ENCODE measurements around the gene NR2F2.

DNA sequence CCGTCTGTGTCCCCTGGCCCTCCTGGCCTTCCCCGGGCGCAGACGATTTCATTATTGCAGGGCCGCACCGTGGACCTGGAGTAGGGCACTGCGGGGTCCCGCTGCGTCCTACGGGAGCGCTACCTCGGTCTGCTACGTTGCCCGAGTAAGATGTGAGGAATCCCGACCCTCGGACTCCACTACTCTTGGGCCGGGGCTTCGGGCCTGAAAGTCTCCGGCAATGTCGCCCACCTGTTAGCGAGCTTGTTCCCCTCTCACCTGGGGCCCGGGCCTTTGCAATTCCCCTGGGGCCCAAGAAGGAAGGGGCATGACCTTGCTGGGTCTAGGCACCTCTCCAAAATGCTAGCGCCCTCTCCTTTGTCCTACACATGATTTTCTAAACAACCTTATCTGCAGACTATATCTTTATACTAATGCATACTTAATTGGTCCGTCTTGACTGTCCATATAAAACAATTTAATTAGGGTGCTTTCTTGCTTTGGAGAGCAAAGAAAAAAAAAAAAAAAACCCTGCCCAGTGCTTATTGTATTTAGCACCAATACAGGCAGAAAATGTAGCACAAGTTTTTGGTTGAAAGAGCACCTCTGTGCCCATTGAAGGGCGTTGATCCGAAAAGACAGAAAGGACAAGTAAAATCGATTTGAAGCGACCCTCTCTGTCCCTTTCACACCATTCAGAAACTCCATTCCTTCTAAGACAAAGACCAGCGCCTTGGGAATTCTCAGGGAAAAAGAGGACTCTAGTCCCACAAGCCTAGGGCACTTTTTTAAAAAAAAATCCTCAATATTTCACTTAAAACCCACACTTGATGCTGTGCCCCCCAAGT lies 7.0 kb upstream of the NR2F2 start:
- TF ChIP-seq POLR2AphosphoS5 (IDR thresholded peaks at IDR 0.05; ENCODE audit: insufficient read depth in 1 of 2, low read depth in 1 of 2) (no peak), POLR2A (IDR thresholded peaks at IDR 0.05) (no peak)
- TF ChIP-seq, protein P1, sequence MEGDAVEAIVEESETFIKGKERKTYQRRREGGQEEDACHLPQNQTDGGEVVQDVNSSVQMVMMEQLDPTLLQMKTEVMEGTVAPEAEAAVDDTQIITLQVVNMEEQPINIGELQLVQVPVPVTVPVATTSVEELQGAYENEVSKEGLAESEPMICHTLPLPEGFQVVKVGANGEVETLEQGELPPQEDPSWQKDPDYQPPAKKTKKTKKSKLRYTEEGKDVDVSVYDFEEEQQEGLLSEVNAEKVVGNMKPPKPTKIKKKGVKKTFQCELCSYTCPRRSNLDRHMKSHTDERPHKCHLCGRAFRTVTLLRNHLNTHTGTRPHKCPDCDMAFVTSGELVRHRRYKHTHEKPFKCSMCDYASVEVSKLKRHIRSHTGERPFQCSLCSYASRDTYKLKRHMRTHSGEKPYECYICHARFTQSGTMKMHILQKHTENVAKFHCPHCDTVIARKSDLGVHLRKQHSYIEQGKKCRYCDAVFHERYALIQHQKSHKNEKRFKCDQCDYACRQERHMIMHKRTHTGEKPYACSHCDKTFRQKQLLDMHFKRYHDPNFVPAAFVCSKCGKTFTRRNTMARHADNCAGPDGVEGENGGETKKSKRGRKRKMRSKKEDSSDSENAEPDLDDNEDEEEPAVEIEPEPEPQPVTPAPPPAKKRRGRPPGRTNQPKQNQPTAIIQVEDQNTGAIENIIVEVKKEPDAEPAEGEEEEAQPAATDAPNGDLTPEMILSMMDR (IDR thresholded peaks at IDR 0.05) = no peak

Measured in vagina (tissue), 2 donors.